BJ (cell line): ENCODE data around the gene TRPV4. TPM values are rescaled to one million over a fixed set of nuclear protein-coding genes. Genes with fewer than 3 reads are reported as not detected.

Experiments used
- CTCF ChIA-PET: fragments of 350-600 bp; formaldehyde crosslinking; extraction: SDS; loops from one replicate; lab custom pipeline; 2021; ENCODE audit warnings: antibody characterized with exemption, inconsistent platforms; lab: Yijun Ruan, JAX
- POLR2A ChIA-PET: fragments of 300-600 bp; sonication (Branson Sonifier 250); formaldehyde crosslinking; extraction: SDS; loops from one replicate; lab custom pipeline; 2021; ENCODE audit warnings: antibody characterized with exemption; lab: Charles Lee
- DNase-seq: peaks from one replicate; pipeline ENCODE4 v3.0.0-alpha.2; 2011; ENCODE audit warnings: low read depth
- H3K27me3 ChIP-seq: 2 replicates; pipeline ENCODE4 v1.6.0; 2011; ENCODE audit warnings: low read length; ENCODE audit not compliant: control insufficient read depth, insufficient read depth
- H3K36me3 ChIP-seq: 2 replicates; pipeline ENCODE4 v1.5.1; 2011; ENCODE audit warnings: low read length; ENCODE audit not compliant: control insufficient read depth, insufficient read depth
- H3K4me3 ChIP-seq: 2 replicates; pipeline ENCODE4 v1.5.1; 2011; ENCODE audit warnings: low read depth, mild to moderate bottlenecking, control low read depth, low read length
- CTCF ChIP-seq: IDR thresholded peaks from 2 replicates; pipeline ENCODE4 v1.5.1; 2011; ENCODE audit warnings: low read depth, mild to moderate bottlenecking, control low read depth, inconsistent platforms, low read length, moderate library complexity; ENCODE audit not compliant: insufficient read depth
- polyA plus RNA-seq: library from polyadenylated mRNA; depleted of rRNA; stranded (reverse); fragments of >200 nt; gene quantifications from 2 replicates; pipeline ENCODE4 v1.2.3, GENCODE V29; 2011

TRPV4 gene
- polyA plus RNA-seq, 1 experiment: 13.4 TPM

GRCh38 chr12:109879351-109880042 is 46.3 kb upstream of the TRPV4 start:
- TF ChIP-seq CTCF: no peak

GRCh38 chr12:109878749-109879148 is 45.6 kb upstream of the TRPV4 start:
- POLR2A ChIA-PET: interaction anchor here (0.5 kb wide), 1 partner anchor 567 kb away, joined by 9 read pairs; no protein-coding TSS in a partner anchor
- Histone ChIP-seq H3K4me3 (peak overlapping the region; percentile 75; the same call in 1 of the 2 replicates), H3K36me3 (no peaks in the 10 kb centered on the region), H3K27me3 (no peaks in the 10 kb centered on the region)
- TF ChIP-seq CTCF: no peak
- no peak for DNase-seq
- CTCF ChIA-PET: interaction anchor here (1.3 to 4.4 kb wide), 3 partner anchors 10 to 33 kb away, joined by 3 to 17 read pairs (median 14); no protein-coding TSS in a partner anchor

More at GRCh38 chr12:109879351-109880042, 46.3 kb upstream of the TRPV4 start:
- H3K27me3 ChIP-seq: no peaks in the 10 kb centered on the region
- CTCF ChIA-PET: interaction anchor here (1.3 to 4.4 kb wide), 3 partner anchors 9 to 33 kb away, joined by 3 to 17 read pairs (median 14); no protein-coding TSS in a partner anchor
- no peaks in the 10 kb centered on the region for H3K36me3 ChIP-seq
- no peak for DNase-seq
- POLR2A ChIA-PET: interaction anchor here (0.5 kb wide), 1 partner anchor 566 kb away, joined by 9 read pairs; no protein-coding TSS in a partner anchor
- peak overlapping the region; percentile 75 for H3K4me3 ChIP-seq

GRCh38 chr12:109878247-109878625 is 45.0 kb upstream of the TRPV4 start:
- Histone ChIP-seq H3K27me3 (no peaks in the 10 kb centered on the region), H3K36me3 (no peaks in the 10 kb centered on the region), H3K4me3 (no peak overlapping the region)
- no peak for TF ChIP-seq CTCF
- no peak for DNase-seq
- ChIA-PET CTCF (interaction anchor here (1.7 to 4.4 kb wide), 3 partner anchors 25 to 73 kb away, joined by 8 to 17 read pairs (median 14); no protein-coding TSS in a partner anchor), POLR2A (interaction anchor here (0.7 kb wide), 1 partner anchor 33 kb away, joined by 3 read pairs; no protein-coding TSS in a partner anchor)

- DNase-seq: no peak
- Histone ChIP-seq H3K36me3 (no peaks in the 10 kb centered on the region), H3K27me3 (no peaks in the 10 kb centered on the region), H3K4me3 (no peak overlapping the region)
- POLR2A ChIA-PET: interaction anchor here (0.7 kb wide), 1 partner anchor 33 kb away, joined by 3 read pairs; no protein-coding TSS in a partner anchor
- no peak for TF ChIP-seq CTCF
- CTCF ChIA-PET: interaction anchor here (0.5 to 4.4 kb wide), 6 partner anchors 11 to 72 kb away, joined by 3 to 17 read pairs (median 6); no protein-coding TSS in a partner anchor
These were observed 44.5 kb upstream of the TRPV4 start for GRCh38 chr12:109877504-109878246.
